Stimulated activated naive CD8-positive, alpha-beta T cell treated with anti-CD3 and anti-CD28 coated beads, Interleukin-15, Interleukin-2, amounts not matched to agents 100 U/mL and 50 U/mL, for 24 hours (primary cell): Measurements from ENCODE around the gene RALY.

Experiments used
- ATAC-seq: fragments of 150-1000 bp; cut with Tn5 transposase; one replicate; pipeline ENCODE4 v1.10.0; 2021
- DNase-seq: peaks from one replicate; pipeline ENCODE4 v3.0.0; 2021

Gene RALY

DNA sequence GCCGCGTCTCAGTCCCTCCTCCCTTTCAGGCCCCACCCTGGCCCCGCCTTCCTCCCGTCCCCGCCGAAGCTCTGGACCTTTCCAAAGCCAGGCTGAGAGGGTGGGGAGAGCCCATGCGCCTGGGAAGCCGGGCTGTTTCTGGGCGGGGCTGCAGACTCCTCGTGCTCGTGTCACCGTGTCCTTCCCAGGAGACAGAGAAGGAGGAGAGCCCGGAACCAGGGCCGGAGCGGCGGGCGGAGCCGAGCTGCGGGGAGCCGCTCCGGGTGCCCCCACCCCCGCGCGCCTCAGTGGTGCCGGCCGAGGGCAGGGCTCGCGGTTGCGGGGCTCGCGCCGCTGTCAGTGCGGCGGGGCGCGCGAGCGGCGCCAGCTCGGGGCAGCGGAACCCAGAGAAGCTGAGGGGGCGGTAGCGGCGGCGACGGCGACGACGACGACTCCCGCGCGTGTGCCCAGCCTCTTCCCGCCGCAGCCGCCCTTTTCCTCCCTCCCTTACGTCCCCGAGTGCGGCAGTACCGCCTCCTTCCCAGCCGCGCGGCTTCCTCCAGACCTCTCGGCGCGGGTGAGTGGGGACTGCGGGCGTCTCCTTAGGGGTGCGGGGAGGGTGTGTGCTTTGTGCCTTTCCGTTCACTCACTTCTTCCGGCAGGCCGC lies at the start of gene RALY:
Gene RALY, plus strand, starts transcription at position 336 of the 646 bp plus-strand sequence. CDS start 78,164 bp downstream, outside the sequence.
- ATAC-seq (peak; percentile 75), DNase-seq (peak; percentile 97)

- ATAC-seq (no peak), DNase-seq (no peak)
These were observed 48.8 kb upstream of the RALY start for GRCh38 chr20:33944914-33945313.

DNA sequence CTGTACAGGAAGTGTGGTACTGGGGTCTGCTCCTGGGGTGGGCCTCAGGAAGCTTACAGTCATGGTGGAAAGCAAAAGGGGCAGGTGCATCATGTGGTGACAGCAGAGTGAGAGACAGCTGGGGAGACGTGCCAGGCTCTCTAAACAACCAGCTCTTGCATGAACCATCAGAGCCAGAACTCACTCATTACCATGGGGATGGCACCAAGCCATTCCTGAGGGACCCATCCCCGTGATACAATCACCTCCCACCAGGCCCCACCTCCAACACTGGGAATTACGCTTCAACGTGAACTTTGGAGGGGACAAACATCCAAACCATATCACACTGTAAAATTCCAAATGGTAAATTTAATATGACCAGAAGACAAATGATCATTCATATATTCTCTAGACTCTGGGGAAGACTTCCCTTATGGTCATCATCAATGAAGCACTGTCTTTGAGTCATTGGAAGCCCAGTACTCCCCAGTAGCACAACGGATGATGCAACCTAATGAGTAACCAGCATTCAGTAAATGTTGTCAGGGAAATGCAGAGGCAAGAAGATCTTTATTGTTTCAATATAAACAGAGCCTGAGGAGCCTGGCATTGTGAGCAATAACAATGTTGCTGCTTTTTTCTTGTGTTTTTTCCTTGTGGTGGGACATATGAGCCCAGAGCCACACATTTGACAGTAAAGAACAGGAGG lies 48.2 kb upstream of the RALY start:
- ATAC-seq: no peak
- no peak for DNase-seq

DNA sequence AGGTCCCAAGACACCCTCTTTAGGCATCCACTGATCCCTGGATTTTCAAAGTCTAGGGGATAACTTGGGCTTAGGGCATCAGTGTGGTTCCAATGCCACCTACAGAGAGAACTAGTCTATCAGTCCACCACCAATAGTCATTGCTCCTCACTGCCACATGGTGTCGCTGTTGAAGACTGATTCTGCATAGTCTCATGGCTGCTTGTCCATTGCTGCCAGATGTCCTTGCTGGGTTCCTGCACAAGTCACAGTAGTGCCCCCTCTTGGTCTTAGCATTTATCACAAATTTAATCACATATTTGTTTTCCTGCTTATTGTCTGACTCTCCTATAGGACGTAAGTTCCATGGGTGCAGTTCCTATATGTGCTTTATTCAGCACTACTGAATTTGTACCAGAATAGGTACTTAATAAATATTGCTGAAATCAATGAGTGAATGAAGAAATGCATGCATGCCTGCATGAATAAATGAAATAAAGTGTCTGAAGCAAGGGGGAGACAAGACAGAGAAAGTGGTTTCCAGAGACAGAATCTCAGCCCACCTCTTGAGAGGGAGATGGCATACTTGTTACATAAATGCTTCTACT lies 45.9 kb upstream of the RALY start:
- ATAC-seq (peak; percentile 57), DNase-seq (peak; percentile 62)

DNA sequence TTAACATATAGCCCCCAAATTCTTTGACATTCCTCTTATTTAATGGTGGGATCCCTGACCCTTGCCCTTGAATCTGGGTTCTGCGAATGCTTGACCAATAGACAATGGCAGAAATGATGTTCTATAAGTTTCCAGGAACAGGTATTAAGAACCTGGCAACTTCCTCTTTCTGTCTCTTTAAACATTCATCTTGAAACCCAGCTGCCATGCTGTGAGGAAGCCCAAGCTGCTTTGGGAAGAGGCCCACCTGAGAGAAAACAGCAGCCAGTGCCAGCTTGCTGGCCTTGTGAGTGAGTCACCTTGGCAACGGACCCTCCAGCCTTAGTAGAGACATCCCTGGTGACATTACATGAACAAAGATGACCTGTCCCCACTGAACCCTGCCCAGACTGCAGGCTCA lies 45.2 kb upstream of the RALY start:
- no peak for ATAC-seq
- DNase-seq: no peak

DNA sequence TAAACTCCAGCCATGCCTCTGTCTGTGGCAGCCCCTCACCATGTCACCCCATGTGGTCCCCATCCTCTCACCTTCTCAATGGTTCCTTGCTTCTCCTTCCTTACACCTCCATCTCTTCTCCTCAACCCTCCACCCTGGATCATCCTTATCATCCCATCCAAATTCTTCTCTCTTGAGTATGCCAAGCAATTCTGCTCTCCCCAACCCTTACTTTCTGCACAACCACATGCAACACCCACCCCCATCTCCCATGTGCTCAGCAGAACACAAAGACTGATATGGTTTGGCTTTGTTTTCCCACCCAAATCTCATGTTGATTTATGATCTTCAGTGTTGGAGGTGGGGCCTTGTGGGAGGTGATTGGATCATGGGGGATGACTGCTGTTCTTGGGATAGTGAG lies 42.5 kb upstream of the RALY start:
- ATAC-seq (no peak), DNase-seq (no peak)

DNA sequence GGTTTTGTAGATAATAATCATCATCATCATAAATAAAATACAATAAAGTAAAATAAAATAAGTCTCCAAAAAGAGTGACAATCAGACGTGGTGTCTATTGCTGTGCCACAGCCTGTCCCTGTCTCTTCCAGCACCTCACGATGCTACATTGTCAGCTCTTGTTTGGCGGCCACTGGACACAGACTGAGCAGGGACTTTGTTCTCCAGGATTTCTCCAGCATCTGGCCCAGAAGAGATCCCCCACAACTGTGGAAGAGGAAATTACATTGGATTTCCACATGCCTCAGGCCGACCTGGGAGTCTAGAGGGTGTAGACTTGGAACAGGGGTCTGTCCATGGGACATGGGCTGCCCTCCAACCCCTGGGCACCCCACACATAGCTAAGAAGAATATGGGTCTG lies 39.2 kb upstream of the RALY start:
- DNase-seq (no peak), ATAC-seq (no peak)

DNA sequence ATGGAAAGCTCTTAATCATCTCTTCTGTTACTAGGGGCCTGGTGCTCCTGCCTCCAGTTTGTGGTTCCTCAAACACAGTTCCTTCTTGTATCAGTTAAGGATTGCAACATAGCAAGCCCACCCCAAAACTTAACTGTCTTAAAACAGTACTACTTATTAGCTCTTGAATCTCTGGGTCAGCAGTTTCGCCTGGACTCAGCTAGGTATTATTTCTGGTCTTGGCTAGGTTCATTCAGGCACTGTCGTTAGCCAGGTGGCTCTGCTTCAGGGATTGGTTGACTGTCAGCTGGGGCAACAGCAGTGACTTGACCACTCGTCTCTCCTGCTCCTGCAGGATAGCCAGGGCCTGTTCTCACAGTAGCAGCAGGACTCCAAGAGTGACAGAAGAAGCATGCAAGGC lies 30.0 kb upstream of the RALY start:
- no peak for DNase-seq
- no peak for ATAC-seq

GRCh38 chr20:33964441-33964840 lies 29.3 kb upstream of the RALY start:
- no peak for ATAC-seq
- DNase-seq: no peak

DNA sequence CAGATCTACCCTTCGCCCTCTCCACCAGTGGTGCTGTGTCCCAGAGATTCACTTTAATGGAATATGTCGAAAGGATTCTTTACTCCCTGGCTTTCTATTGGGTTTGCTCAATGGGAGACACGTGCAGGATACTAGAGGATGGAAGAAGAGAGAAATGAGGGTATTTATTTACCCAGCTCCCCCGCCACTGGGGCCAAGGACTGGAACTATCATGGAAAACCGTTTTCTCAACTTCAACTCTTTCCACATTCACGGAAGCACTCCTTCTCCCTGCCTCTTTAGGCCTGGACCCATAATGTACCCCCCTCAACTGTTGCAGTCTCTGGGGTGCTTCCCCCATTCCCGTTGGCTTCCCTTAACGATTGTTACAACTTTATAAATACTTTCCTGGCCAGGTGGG lies 26.6 kb upstream of the RALY start:
- DNase-seq (no peak), ATAC-seq (no peak)

DNA sequence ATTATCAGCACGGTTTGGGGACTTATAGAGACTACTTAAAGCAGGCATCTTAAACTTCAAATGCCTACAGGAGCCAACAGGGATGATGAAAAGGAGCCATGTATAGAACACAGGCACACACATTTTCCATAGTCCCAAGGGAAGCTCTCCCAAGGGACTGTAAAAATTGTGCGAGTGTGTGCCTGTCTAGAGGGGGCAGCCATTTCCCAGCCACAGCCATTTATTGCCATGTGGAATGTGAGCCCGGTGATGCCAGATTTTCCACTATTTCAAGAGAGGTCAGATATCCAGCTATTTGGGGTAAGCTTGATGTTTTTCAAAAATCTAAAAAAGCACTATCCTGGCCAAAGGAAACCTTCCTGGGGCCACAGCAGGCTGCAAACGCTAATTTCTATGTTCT lies 24.1 kb upstream of the RALY start:
- ATAC-seq: no peak
- no peak for DNase-seq

DNA sequence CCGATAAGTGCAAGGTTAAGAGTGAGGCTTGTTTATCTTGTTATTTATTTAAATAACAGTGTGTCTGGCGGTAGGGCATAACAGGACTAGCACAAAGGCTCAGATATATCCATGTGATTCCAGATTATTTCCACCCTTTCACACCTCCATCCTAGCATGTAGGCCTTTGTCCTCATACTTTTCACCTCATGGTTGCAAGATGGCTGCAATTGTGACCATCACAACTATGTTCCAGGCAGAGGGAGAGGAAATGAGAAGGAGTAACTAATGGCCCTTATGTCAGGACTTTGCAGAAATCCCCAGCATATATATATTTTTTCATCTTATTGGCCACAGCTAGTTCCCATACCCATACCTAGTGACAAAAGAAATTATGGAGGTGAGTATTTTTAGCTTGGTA lies 23.5 kb upstream of the RALY start:
- ATAC-seq (no peak), DNase-seq (no peak)

DNA sequence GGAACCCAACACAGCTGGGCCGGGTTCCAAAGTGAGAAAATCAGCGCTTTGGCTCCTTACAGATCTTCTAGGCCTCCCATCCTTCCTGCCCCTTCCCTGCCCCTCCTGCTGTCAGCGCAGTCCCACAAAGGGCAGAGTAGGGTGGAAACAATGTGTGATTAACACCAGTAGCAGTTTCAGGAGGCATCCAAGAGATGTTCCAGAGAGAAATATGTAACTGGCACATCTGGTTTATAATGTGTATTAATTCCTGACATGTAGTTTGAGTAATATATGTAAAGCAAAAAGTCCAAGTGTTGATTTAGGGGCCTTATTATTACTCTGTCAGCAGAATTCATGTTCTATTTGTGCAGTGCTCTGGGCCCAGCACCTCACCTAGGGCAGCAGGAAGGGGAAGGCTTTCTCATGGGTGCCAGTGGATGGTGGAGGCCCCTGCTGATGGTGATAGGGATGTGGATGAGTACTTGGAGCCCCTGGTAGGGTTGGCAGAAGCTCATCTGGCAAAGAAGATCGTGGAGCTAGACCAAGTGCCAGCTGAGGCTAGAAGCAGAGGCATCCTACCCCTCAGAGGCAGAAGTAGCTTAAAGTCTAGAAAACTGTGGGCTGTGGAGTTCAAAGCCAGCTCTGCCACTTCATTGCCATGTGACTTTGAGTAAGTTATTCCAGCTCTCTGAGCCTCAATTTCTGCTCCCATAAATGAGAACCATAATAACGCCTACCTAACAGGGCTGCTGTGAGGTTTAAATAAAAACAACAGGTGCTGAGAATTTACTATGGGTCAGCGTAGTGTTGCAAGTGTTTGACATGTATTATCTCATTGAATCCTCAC lies 22.4 kb upstream of the RALY start:
- ATAC-seq (peak; percentile 19), DNase-seq (no peak)

GRCh38 chr20:33976959-33977358 lies 16.8 kb upstream of the RALY start:
- no peak for ATAC-seq

GRCh38 chr20:33977535-33977934 lies 16.2 kb upstream of the RALY start:
- no peak for DNase-seq

More at GRCh38 chr20:33976959-33977358, 16.8 kb upstream of the RALY start:
- DNase-seq: no peak

GRCh38 chr20:33979094-33979493 lies 14.6 kb upstream of the RALY start:
- DNase-seq (no peak), ATAC-seq (no peak)

More at GRCh38 chr20:33977535-33977934, 16.2 kb upstream of the RALY start:
- ATAC-seq: no peak

GRCh38 chr20:33981347-33981746 lies 12.4 kb upstream of the RALY start:
- DNase-seq (no peak), ATAC-seq (no peak)

DNA sequence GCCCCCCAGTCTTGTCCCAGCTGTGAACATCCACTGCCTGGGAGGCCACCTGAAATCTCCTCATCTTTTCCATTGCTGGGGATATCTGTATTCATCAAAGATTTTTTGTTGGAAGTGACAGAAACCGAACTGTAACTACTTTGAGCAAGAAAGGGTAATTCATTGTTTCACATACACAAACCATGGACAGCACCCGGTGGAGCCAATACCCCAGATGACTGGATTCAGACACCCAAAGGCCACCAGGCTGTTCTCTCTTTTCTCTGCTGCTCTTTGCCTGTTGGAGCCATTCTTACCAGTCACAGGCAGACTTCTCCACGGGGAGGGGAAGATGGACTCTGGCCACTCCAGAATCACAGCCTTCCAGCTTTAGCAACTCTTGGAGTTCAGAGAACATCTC lies 11.7 kb upstream of the RALY start:
- no peak for DNase-seq
- no peak for ATAC-seq

DNA sequence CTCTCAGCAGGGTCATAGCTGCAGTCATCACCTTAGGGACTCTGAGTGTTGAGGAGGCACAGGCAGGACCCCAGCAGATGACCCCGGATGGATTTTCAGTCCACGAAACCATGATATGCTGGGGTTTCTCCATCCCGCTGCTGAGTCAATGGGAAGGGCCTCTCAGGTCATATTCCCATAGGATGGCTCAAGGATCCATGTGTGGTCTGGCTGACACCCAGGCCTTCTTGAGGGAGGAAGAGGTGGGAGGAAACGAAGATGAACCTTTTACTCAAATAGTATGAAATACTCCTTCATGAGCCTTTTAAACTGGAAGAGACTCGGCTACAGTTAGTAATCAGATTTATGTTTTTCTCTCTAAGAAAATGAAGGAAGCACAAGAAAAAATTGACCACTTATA lies 10.3 kb upstream of the RALY start:
- ATAC-seq: no peak
- DNase-seq: no peak

GRCh38 chr20:33984182-33984719 lies 9.5 kb upstream of the RALY start:
- DNase-seq (no peak), ATAC-seq (no peak)

- ATAC-seq: no peak
- no peak for DNase-seq
These were observed 8.4 kb upstream of the RALY start for GRCh38 chr20:33985280-33985679.

- no peak for ATAC-seq
- DNase-seq: no peak
These were observed 7.9 kb upstream of the RALY start for GRCh38 chr20:33985830-33986229.
